K562 (cell line): Measurements from ENCODE around the gene CAMK2N1. TPM values are rescaled to one million over a fixed set of nuclear protein-coding genes. Genes with fewer than 3 reads are reported as not detected.

Experiments used
- ATAC-seq: fragments of 200-7000 bp; cut with Tn5 transposase; 3 replicates; pipeline ENCODE4 v1.9.1; 2020; ENCODE audit warnings: moderate library complexity
- BruUV-seq: library from RNA; stranded (reverse); fragments of 400-500 nt; replicated peaks from 2 replicates; lab custom pipeline; 2021; lab: Mats Ljungman, UMichigan
- CTCF ChIA-PET: fragments of 300-600 bp; formaldehyde crosslinking; extraction: SDS; loops from one replicate; lab custom pipeline; 2021; ENCODE audit warnings: low intra/inter-chr PET ratio; lab: Yijun Ruan, JAX
- POLR2A ChIA-PET: fragments of 300-600, 350-650 bp; sonication (Branson Sonifier 250); formaldehyde crosslinking; extraction: SDS; loops from one replicate; lab custom pipeline; 2021; ENCODE audit warnings: antibody characterized with exemption, inconsistent platforms; lab: Yijun Ruan, JAX
- DNase-seq, 4 experiments: peaks; one replicate each; pipeline versions ENCODE4 v3.0.0 to v3.0.0-alpha.2; 2011 to 2018; ENCODE audit warnings: low spot score in 3 of 4, mixed read lengths in 3 of 4; ENCODE audit errors: extremely low read depth in 1 of 4
- FAIRE-seq: peaks from 2 replicates; lab custom pipeline; 2011; peaks lifted over from hg19 to GRCh38; lab: Jason Lieb, UNC
- H2AFZ ChIP-seq: 2 replicates; pipeline ENCODE4 v1.6.0; 2011; ENCODE audit warnings: low read depth, low read length, control low read depth, inconsistent platforms
- H3K27ac ChIP-seq: fragments of 200-600 bp; 3 replicates; pipeline ENCODE4 v1.8.0; 2011; ENCODE audit warnings: low read depth, mild to moderate bottlenecking, control low read depth, inconsistent platforms, low read length, moderate library complexity, mixed read lengths; ENCODE audit errors: extremely low read depth
- H3K27me3 ChIP-seq, 2 experiments: fragments of 300-600 bp in 1 of 2; 2 replicates in 1 of 2; 3 replicates in 1 of 2; pipeline versions ENCODE4 v1.6.0 to v1.8.0; 2011; ENCODE audit warnings: inconsistent platforms in 2 of 2, low read length in 2 of 2, mild to moderate bottlenecking in 1 of 2, mixed read lengths in 1 of 2, moderate library complexity in 1 of 2; ENCODE audit not compliant: control insufficient read depth in 2 of 2, insufficient read depth in 2 of 2
- H3K36me3 ChIP-seq: fragments of 300-600 bp; 3 replicates; pipeline ENCODE4 v1.8.0; 2011; ENCODE audit warnings: mild to moderate bottlenecking, low read length, inconsistent platforms; ENCODE audit not compliant: control insufficient read depth, insufficient read depth
- H3K4me1 ChIP-seq, 2 experiments: fragments of 200-600 bp in 1 of 2; replicated peaks in 1 of 2; 2 replicates in 1 of 2; 3 replicates in 1 of 2; pipeline versions ENCODE4 v1.5.1 to v1.8.0; 2011; ENCODE audit warnings: inconsistent platforms in 2 of 2, low read length in 2 of 2, mild to moderate bottlenecking in 1 of 2, mixed read lengths in 1 of 2, moderate library complexity in 1 of 2; ENCODE audit not compliant: control insufficient read depth in 2 of 2, insufficient read depth in 2 of 2
- H3K4me2 ChIP-seq: 2 replicates; pipeline ENCODE4 v1.6.1; 2011; ENCODE audit warnings: low read length, control low read depth, inconsistent platforms, mixed read lengths; ENCODE audit not compliant: insufficient read depth
- H3K4me3 ChIP-seq: fragments of 200-600 bp; sonication (generic), shearing (Covaris generic); 2 replicates; pipeline ENCODE4 v1.5.1; 2016; ENCODE audit warnings: control low read depth, inconsistent platforms
- H3K79me2 ChIP-seq: fragments of 200-600 bp; 3 replicates; pipeline ENCODE4 v1.8.0; 2011; ENCODE audit warnings: low read length, inconsistent platforms; ENCODE audit not compliant: control insufficient read depth, insufficient read depth
- H3K9ac ChIP-seq, 2 experiments: 2 replicates each; pipeline versions ENCODE4 v1.6.0 to v1.6.1; 2011; ENCODE audit warnings: low read depth in 2 of 2, low read length in 2 of 2, control low read depth in 1 of 2, inconsistent platforms in 1 of 2, mild to moderate bottlenecking in 1 of 2, mixed read lengths in 1 of 2; ENCODE audit not compliant: insufficient read depth in 1 of 2
- H3K9me1 ChIP-seq: one replicate; pipeline ENCODE4 v1.6.0; 2011; ENCODE audit warnings: inconsistent platforms, mild to moderate bottlenecking, low read length, moderate library complexity; ENCODE audit not compliant: control insufficient read depth, insufficient read depth
- H3K9me3 ChIP-seq: replicated peaks from 2 replicates; pipeline ENCODE4 v1.5.1; 2011; ENCODE audit warnings: low read depth, low read length, inconsistent platforms; ENCODE audit not compliant: control insufficient read depth, insufficient read depth
- H4K20me1 ChIP-seq: replicated peaks from 2 replicates; pipeline ENCODE4 v1.6.1; 2011; ENCODE audit warnings: low read length, inconsistent platforms, mixed read lengths; ENCODE audit not compliant: control insufficient read depth, insufficient read depth
- CBX1 ChIP-seq: sonication (generic); IDR thresholded peaks from 2 replicates; pipeline ENCODE4 v1.6.1; 2016; ENCODE audit warnings: antibody characterized with exemption, low read depth, mild to moderate bottlenecking
- DDX20 ChIP-seq: fragments of 450-650 bp; IDR thresholded peaks from 2 replicates; pipeline ENCODE4 v1.6.1; 2016; ENCODE audit warnings: missing genetic modification characterization, low read depth, mild to moderate bottlenecking, missing compliant biosample characterization, moderate library complexity
- E2F3 ChIP-seq: fragments of 250-450 bp; sonication (Bioruptor Pico); IDR thresholded peaks from 2 replicates; pipeline ENCODE4 v1.4.0; 2020; ENCODE audit warnings: mild to moderate bottlenecking
- FOXJ3 ChIP-seq: sonication (generic); formaldehyde crosslinking; IDR thresholded peaks from 2 replicates; pipeline ENCODE4 v1.4.0; 2020; ENCODE audit warnings: mild to moderate bottlenecking, missing genetic modification reagents
- KLF10 ChIP-seq: fragments of 250-450 bp; sonication (Bioruptor Pico); IDR thresholded peaks from 2 replicates; pipeline ENCODE4 v1.6.1; 2021; ENCODE audit warnings: matching md5 sums
- NBN ChIP-seq: fragments of 450-650 bp; IDR thresholded peaks from 2 replicates; pipeline ENCODE4 v1.6.1; 2016; ENCODE audit warnings: low read depth, mild to moderate bottlenecking
- PTTG1 ChIP-seq: fragments of 450-650 bp; IDR thresholded peaks from 2 replicates; pipeline ENCODE4 v1.6.1; 2016; ENCODE audit warnings: low read depth, mild to moderate bottlenecking, missing genetic modification characterization, missing compliant biosample characterization
- RBFOX2 ChIP-seq: fragments of 200-400 bp; formaldehyde crosslinking; IDR thresholded peaks from 2 replicates; pipeline ENCODE4 v1.6.1; 2017; ENCODE audit warnings: low read depth, mild to moderate bottlenecking, low read length, moderate library complexity
- RUNX1 ChIP-seq: sonication (generic); IDR thresholded peaks from 2 replicates; pipeline ENCODE4 v1.6.1; 2016; ENCODE audit warnings: antibody characterized with exemption, low read depth
- SLC30A9 ChIP-seq: fragments of 250-450 bp; sonication (Bioruptor Pico); IDR thresholded peaks from 2 replicates; pipeline ENCODE4 v1.8.0; 2022; ENCODE audit warnings: mild to moderate bottlenecking, moderate library complexity
- SP1 ChIP-seq: sonication (generic); formaldehyde crosslinking; IDR thresholded peaks from 2 replicates; pipeline ENCODE4 v1.8.1; 2022; ENCODE audit warnings: mild to moderate bottlenecking, missing genetic modification reagents
- TEAD4 ChIP-seq, 2 experiments: sonication (generic) in 1 of 2; formaldehyde crosslinking in 1 of 2; IDR thresholded peaks; 2 replicates each; pipeline versions ENCODE4 v1.6.1 to v1.8.0; 2012 to 2022; ENCODE audit warnings: borderline replicate concordance in 1 of 2, inconsistent platforms in 1 of 2, low read length in 1 of 2, mild to moderate bottlenecking in 1 of 2, missing genetic modification reagents in 1 of 2
- ZBTB17 ChIP-seq: fragments of 450-650 bp; formaldehyde crosslinking; IDR thresholded peaks from 2 replicates; pipeline ENCODE4 v1.4.0; 2020; ENCODE audit warnings: mild to moderate bottlenecking
- ZKSCAN8 ChIP-seq: fragments of 200-800 bp; sonication (Bioruptor generic); IDR thresholded peaks from 2 replicates; pipeline ENCODE4 v1.6.1; 2016; ENCODE audit warnings: missing genetic modification characterization, missing compliant biosample characterization
- WGBS: fragments of 100-300 bp; shearing (Covaris generic); methylation state at CpG from one replicate; pipeline ENCODE4 v1.1.6; 2016; ENCODE audit warnings: low coverage, mixed read lengths; ENCODE audit not compliant: insufficient coverage; ENCODE audit errors: missing lambda C conversion rate; 5-methylcytosine and 5-hydroxymethylcytosine counted together
- in situ Hi-C: fragments of 300-500 bp; cut with MboI; formaldehyde crosslinking; loops from 4 replicates; pipeline ENCODE4 v1.15.0; 2018; ENCODE audit warnings: inconsistent platforms, mixed read lengths
- intact Hi-C: fragments of 100-400 bp; cut with micrococcal nuclease; formaldehyde crosslinking; loops from 2 replicates; pipeline ENCODE4 v1.14.2; 2022
- polyA plus RNA-seq, 8 experiments: library from polyadenylated mRNA; depleted of rRNA in 4 of 8; stranded (reverse) in 5 of 8; unstranded in 3 of 8; fragments of >200 nt; fragmentation: Nextera tagmentation in 2 of 8; fragmentation: Illumina TruSeq in 1 of 8; extraction: Ambion mirVana in 2 of 8; extraction: Trizol in 1 of 8; gene quantifications; 2 replicates each; pipeline versions ENCODE4 v1.2.1 to v1.2.3, GENCODE V29; 2011 to 2014; ENCODE audit warnings: inconsistent platforms in 1 of 8, missing spikeins in 1 of 8
- total RNA-seq, 7 experiments: library from RNA; depleted of rRNA in 6 of 7; stranded (reverse); fragments of >200 nt in 6 of 7; fragmentation: Illumina TruSeq in 2 of 7; extraction: Trizol in 2 of 7; gene quantifications; 2 replicates each; pipeline versions ENCODE4 v1.2.1 to v1.2.3, GENCODE V29; 2011 to 2021; ENCODE audit warnings: low replicate concordance in 1 of 7
- TF ChIP-seq, protein P1 (sequence below): fragments of 450-650 bp; IDR thresholded peaks from 2 replicates; pipeline ENCODE4 v1.7.0; 2016; ENCODE audit warnings: borderline replicate concordance

The CAMK2N1 gene
- total and polyA plus RNA-seq, 9 of the 15 experiments (the other 6 are each of a cell fraction or from before 2014, with no cell fraction given): 0.09 to 1.4 (median 0.34) TPM

DNA sequence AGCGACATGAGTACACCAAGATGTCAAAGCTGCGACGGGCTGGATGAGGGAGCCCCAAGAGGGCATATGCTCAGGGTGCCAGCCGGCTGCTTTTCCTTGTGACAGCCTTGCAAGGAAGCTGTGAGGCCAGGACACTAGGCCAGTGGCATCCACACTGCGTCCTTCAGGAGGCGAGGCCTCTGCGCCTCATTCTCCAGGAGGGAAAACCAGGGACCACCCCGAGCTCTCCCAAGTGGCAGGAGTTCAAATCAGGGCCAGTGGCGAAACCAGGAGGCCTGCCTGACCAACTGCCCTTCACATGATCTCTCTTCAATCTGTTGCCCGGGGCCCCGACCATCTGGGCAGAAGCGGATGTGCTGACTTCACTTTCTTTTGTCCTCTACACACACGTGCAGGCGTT is 13.7 kb upstream of the CAMK2N1 start:
- DNase-seq (no peak), ATAC-seq (no peak), FAIRE-seq (no peak)
- Histone ChIP-seq H3K9me3 (no peaks in the 10 kb centered on the region), H2AFZ (no peak overlapping the region), H3K36me3 (peaks cover 59% of the 10 kb centered on the region), H3K9me1 (no peaks in the 10 kb centered on the region), H4K20me1 (peaks cover 4% of the 10 kb centered on the region; the same call in 1 of the 2 replicates), H3K27me3 (no peaks in the 10 kb centered on the region), H3K79me2 (peaks cover 12% of the 10 kb centered on the region; the same call in 1 of the 3 replicates), H3K4me2 (no peak overlapping the region), H3K27ac (no peak overlapping the region), H3K4me1 (peaks cover 0 to 3% of the 10 kb centered on the region in 2 experiments; a peak in 1 of 5 replicates), H3K4me3 (no peak overlapping the region), H3K9ac (no peak overlapping the region)
- in situ Hi-C loops (loop anchor here (5.0 to 10.0 kb wide), 2 partner anchors 285 to 572 kb away; no protein-coding TSS in a partner anchor), intact Hi-C loops (no loop called here)
- ChIA-PET POLR2A (interaction anchor here (1.4 kb wide), 1 partner anchor 10 kb away, joined by 4 read pairs; no protein-coding TSS in a partner anchor), CTCF (no interaction called here)
- no TSS peak for BruUV-seq
- 85% methylated on average over 14 of the region's 14 CpGs for WGBS
- peak; percentile 9; the same call in 1 of the 2 replicates for TF ChIP-seq RBFOX2
- no peak for TF ChIP-seq ZKSCAN8

DNA sequence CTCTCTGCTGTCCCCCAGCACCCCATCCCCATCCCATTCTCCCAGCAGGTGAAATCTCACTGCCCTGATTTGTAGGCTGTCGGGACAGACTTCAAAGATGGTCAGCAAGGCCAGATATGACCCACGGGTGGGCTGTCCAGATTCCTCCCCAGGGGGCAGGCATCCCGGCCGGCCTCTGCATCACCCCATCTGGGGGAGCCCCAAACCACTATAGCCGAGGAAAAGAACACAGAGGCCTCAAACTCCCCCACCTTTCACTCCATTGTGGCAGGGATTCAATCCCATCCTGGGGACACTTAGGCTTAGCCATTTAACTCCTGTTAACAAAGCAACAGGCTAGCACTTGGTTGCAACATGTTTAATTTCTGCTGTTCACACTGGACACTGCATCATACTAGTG is 13.1 kb upstream of the CAMK2N1 start:
- no peaks in the 10 kb centered on the region for H3K9me1 ChIP-seq
- ATAC-seq (no peak), FAIRE-seq (no peak), DNase-seq (peak in 1 of 4 experiments; percentile 8)
- no peak overlapping the region for H3K27ac ChIP-seq
- in situ Hi-C loops (loop anchor here (5.0 to 10.0 kb wide), 2 partner anchors 284 to 572 kb away; no protein-coding TSS in a partner anchor), intact Hi-C loops (no loop called here)
- peaks cover 54% of the 10 kb centered on the region for H3K36me3 ChIP-seq
- no peak overlapping the region for H3K4me3 ChIP-seq
- no peaks in the 10 kb centered on the region for H3K9me3 ChIP-seq
- WGBS: 90% methylated on average over 5 of the region's 5 CpGs
- POLR2A ChIA-PET: interaction anchor here (0.6 to 0.9 kb wide), 2 partner anchors 296 to 333 kb away, joined by 3 to 5 read pairs; no protein-coding TSS in a partner anchor
- H2AFZ ChIP-seq: no peak overlapping the region
- BruUV-seq: no TSS peak
- peaks cover 4% of the 10 kb centered on the region; the same call in 1 of the 2 replicates for H4K20me1 ChIP-seq
- H3K4me2 ChIP-seq: no peak overlapping the region
- peaks cover 6% of the 10 kb centered on the region; the same call in 1 of the 3 replicates for H3K79me2 ChIP-seq
- CTCF ChIA-PET: no interaction called here
- no peak overlapping the region for H3K9ac ChIP-seq
- H3K4me1 ChIP-seq: peaks cover 0 to 3% of the 10 kb centered on the region in 2 experiments; a peak in 2 of 5 replicates
- H3K27me3 ChIP-seq: no peaks in the 10 kb centered on the region
- TF ChIP-seq RUNX1 (no peak), KLF10 (CRISPR knock-in tag) (no peak), E2F3 (no peak), PTTG1 (tag) (no peak), DDX20 (no peak), ZBTB17 (CRISPR knock-in tag) (no peak), NBN (no peak), CBX1 (no peak), FOXJ3 (no peak), SLC30A9 (no peak), TEAD4 (IDR thresholded peaks at IDR 0.05; ENCODE audit: low read length) (no peak), TEAD4 (CRISPR knock-in tag; IDR thresholded peaks at IDR 0.05; ENCODE audit: borderline replicate concordance) (no peak), SP1 (CRISPR knock-in tag) (no peak)
- TF ChIP-seq, protein P1, sequence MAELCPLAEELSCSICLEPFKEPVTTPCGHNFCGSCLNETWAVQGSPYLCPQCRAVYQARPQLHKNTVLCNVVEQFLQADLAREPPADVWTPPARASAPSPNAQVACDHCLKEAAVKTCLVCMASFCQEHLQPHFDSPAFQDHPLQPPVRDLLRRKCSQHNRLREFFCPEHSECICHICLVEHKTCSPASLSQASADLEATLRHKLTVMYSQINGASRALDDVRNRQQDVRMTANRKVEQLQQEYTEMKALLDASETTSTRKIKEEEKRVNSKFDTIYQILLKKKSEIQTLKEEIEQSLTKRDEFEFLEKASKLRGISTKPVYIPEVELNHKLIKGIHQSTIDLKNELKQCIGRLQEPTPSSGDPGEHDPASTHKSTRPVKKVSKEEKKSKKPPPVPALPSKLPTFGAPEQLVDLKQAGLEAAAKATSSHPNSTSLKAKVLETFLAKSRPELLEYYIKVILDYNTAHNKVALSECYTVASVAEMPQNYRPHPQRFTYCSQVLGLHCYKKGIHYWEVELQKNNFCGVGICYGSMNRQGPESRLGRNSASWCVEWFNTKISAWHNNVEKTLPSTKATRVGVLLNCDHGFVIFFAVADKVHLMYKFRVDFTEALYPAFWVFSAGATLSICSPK: no peak
